Neuronal stem cell (in vitro differentiated cells): Measurements from ENCODE around the gene ZNF287.

Source experiments
- DNase-seq: peaks from one replicate; pipeline ENCODE4 v3.0.0-alpha.2; 2013; ENCODE audit warnings: low spot score
- H2AFZ ChIP-seq: one replicate; pipeline ENCODE4 v1.6.1; 2013; ENCODE audit warnings: mild to moderate bottlenecking, low read length, inconsistent platforms
- H2AK5ac ChIP-seq: 2 replicates; pipeline ENCODE4 v1.6.1; 2013; ENCODE audit warnings: low read depth, mild to moderate bottlenecking, inconsistent platforms, low read length, moderate library complexity, mixed read lengths
- H2BK120ac ChIP-seq: 2 replicates; pipeline ENCODE4 v1.6.1; 2013; ENCODE audit warnings: low read depth, mild to moderate bottlenecking, inconsistent platforms, low read length, moderate library complexity, mixed read lengths
- H2BK12ac ChIP-seq: one replicate; pipeline ENCODE4 v1.6.1; 2013; ENCODE audit warnings: low read length, inconsistent platforms
- H2BK15ac ChIP-seq: 2 replicates; pipeline ENCODE4 v1.6.1; 2013; ENCODE audit warnings: mild to moderate bottlenecking, low read length, inconsistent platforms, mixed read lengths
- H2BK5ac ChIP-seq: one replicate; pipeline ENCODE4 v1.6.1; 2013; ENCODE audit warnings: inconsistent platforms, mild to moderate bottlenecking, low read length, moderate library complexity
- H3K14ac ChIP-seq: one replicate; pipeline ENCODE4 v1.6.1; 2013; ENCODE audit warnings: low read length, inconsistent platforms
- H3K18ac ChIP-seq: 2 replicates; pipeline ENCODE4 v1.6.1; 2013; ENCODE audit warnings: low read length, inconsistent platforms
- H3K23ac ChIP-seq: 2 replicates; pipeline ENCODE4 v1.6.1; 2013; ENCODE audit warnings: low read depth, mild to moderate bottlenecking, mixed read lengths, low read length, inconsistent platforms; ENCODE audit not compliant: poor library complexity
- H3K27ac ChIP-seq: replicated peaks from 3 replicates; pipeline ENCODE4 v1.5.1; 2013; ENCODE audit warnings: low read length, inconsistent platforms
- H3K27me3 ChIP-seq, 3 experiments: 2 replicates each; pipeline ENCODE4 v1.6.1; 2013; ENCODE audit warnings: low read length in 3 of 3, mild to moderate bottlenecking in 2 of 3, inconsistent platforms in 1 of 3, low read depth in 1 of 3, mixed read lengths in 1 of 3, moderate library complexity in 1 of 3; ENCODE audit not compliant: control insufficient read depth in 3 of 3, insufficient read depth in 3 of 3
- H3K36me3 ChIP-seq, 2 donors: replicated peaks in 1 of 2; 2 replicates each; pipeline ENCODE4 v1.6.1; 2013; ENCODE audit warnings: low read length in 2 of 2; ENCODE audit not compliant: control insufficient read depth in 2 of 2, insufficient read depth in 2 of 2
- H3K4ac ChIP-seq: 2 replicates; pipeline ENCODE4 v1.6.1; 2013; ENCODE audit warnings: inconsistent platforms, mild to moderate bottlenecking, low read length, moderate library complexity
- H3K4me1 ChIP-seq, 2 donors: 1 replicate in 1 of 2; 2 replicates in 1 of 2; pipeline ENCODE4 v1.6.1; 2013; ENCODE audit warnings: low read length in 2 of 2, low read depth in 1 of 2; ENCODE audit not compliant: control insufficient read depth in 2 of 2, insufficient read depth in 1 of 2
- H3K4me2 ChIP-seq: one replicate; pipeline ENCODE4 v1.6.1; 2013; ENCODE audit warnings: mild to moderate bottlenecking, low read length, inconsistent platforms; ENCODE audit not compliant: insufficient read depth, poor library complexity, severe bottlenecking
- H3K4me3 ChIP-seq, 2 donors: 2 replicates each; pipeline ENCODE4 v1.5.1; 2013; ENCODE audit warnings: low read length in 2 of 2, mild to moderate bottlenecking in 2 of 2, inconsistent platforms in 1 of 2, moderate library complexity in 1 of 2
- H3K79me1 ChIP-seq: one replicate; pipeline ENCODE4 v1.6.1; 2013; ENCODE audit warnings: low read depth, mild to moderate bottlenecking, inconsistent platforms, low read length, moderate library complexity
- H3K9ac ChIP-seq: one replicate; pipeline ENCODE4 v1.6.1; 2013; ENCODE audit warnings: mild to moderate bottlenecking, low read depth, low read length, inconsistent platforms; ENCODE audit not compliant: poor library complexity
- H3K9me3 ChIP-seq, 2 donors: replicated peaks in 1 of 2; 2 replicates each; pipeline versions ENCODE3 to v1.6.1; 2013; ENCODE audit warnings: low read length in 2 of 2, mild to moderate bottlenecking in 2 of 2, inconsistent platforms in 1 of 2, low read depth in 1 of 2, mixed read lengths in 1 of 2, moderate library complexity in 1 of 2; ENCODE audit not compliant: control insufficient read depth in 2 of 2, insufficient read depth in 1 of 2
- H4K8ac ChIP-seq: one replicate; pipeline ENCODE4 v1.6.1; 2013; ENCODE audit warnings: low read depth, mild to moderate bottlenecking, inconsistent platforms, low read length, moderate library complexity
- H4K91ac ChIP-seq: one replicate; pipeline ENCODE4 v1.6.1; 2013; ENCODE audit warnings: low read length, low read depth, mild to moderate bottlenecking, inconsistent platforms; ENCODE audit not compliant: poor library complexity
- whole genome bisulfite sequencing, 2 donors: extraction: QIAGEN DNeasy Blood & Tissue Kit; methylation state at CpG; one replicate each; pipeline ENCODE4 v1.1.7; 2013; ENCODE audit warnings: missing lambda C conversion rate in 2 of 2, mixed read lengths in 1 of 2; ENCODE audit not compliant: insufficient read length in 2 of 2, insufficient replicate concordance in 1 of 2; ENCODE audit errors: extremely low coverage in 2 of 2; 5-methylcytosine and 5-hydroxymethylcytosine counted together

ZNF287 gene

DNA sequence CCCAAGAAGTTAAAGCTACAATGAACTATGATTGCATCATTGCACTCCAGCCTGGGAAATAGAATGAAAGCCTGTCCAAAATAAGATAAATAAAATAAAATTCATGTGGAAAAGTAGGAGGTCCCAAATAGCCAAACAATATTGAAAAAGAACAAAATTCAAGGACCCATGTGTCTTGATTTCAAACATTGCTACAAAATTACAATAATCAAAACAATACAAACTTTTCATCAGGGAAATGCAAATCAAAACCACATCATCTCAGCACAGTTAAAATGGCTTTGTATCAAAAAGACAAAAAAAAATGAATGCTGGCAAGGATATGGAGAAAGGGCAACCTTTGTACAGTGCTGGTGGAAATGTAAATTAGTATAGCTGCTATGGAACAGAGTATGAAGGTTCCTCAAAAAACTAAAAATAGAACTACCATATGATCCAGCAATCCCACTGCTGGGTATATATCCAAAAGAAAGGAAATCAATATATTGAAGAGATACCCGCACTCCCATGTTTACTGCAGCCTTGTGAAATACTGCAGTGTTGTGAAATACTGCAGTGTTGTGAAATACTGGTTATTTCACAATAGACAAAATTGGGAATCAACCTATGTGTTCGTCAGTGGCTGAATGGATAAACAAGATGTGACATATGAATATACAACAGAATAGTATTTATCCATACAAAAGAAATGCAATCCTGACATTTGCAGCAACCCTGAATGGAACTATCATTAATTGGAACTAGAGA, 24.5 kb upstream of the ZNF287 start:
- no peaks in the 10 kb centered on the region for H3K36me3 ChIP-seq
- no peak for DNase-seq
- no peaks in the 10 kb centered on the region for H3K79me1 ChIP-seq
- no peak overlapping the region for H3K4me2 ChIP-seq
- no CpG with 5 or more reads among the region's 2 CpGs for WGBS, 2 donors
- no peak overlapping the region for H3K4ac ChIP-seq
- no peak overlapping the region for H2BK12ac ChIP-seq
- no peak overlapping the region for H2BK120ac ChIP-seq
- no peak overlapping the region for H3K23ac ChIP-seq
- no peak overlapping the region for H3K9ac ChIP-seq
- H3K9me3 ChIP-seq = peaks cover 0 to 10% of the 10 kb centered on the region in 2 donors
- no peak overlapping the region for H2AK5ac ChIP-seq
- H4K8ac ChIP-seq = no peak overlapping the region
- H3K18ac ChIP-seq = no peak overlapping the region
- no peak overlapping the region for H3K4me3 ChIP-seq
- H2BK15ac ChIP-seq = no peak overlapping the region
- H3K14ac ChIP-seq = no peak overlapping the region
- H4K91ac ChIP-seq = no peak overlapping the region
- H3K27me3 ChIP-seq = peaks cover 0 to 4% (median 1%) of the 10 kb centered on the region in 3 experiments
- no peak overlapping the region for H2AFZ ChIP-seq
- no peak overlapping the region for H3K27ac ChIP-seq
- H2BK5ac ChIP-seq = no peak overlapping the region
- no peaks in the 10 kb centered on the region for H3K4me1 ChIP-seq

DNA sequence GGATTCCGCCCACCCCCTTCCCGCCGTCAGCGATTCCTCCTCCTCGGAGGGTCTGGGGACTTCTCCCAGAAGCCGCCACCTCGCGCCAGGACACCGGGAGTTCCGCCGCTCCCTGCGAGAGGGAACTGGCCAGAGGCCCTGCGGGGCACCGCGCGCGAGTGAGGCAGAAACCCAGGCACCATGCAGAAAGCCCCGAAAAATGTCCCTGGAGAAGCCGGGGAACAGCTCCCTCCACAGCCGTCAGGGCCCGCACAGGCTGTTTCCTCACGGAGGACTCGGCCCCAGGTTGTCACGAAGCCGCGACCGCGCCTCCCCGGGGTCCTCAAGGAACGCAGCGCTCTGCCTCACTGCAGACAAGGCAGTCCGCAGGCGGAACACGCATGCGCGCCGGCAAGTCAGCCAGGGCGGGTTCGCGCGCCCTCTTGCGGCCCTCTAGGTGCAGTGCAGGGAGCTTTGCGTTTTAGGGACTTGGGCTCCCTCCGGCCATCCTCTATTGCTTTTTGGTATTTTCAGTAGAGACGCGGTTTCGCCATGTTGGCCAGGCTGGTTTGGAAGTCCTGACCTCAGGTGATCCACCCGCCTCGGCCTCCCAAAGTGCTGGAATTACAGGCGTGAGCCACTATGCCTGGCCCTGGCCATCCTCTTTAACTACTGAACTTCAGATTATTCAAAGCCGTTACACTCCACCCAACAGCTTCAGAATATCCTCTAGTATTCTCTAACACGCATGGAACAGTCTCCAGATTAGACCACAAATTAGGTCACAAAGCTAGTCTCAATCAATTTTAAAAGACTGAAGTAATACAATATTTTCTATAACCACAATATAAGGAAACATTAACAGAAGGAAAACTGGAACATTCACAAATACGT, 20.3 kb upstream of the ZNF287 start:
- Histone ChIP-seq H2BK12ac (no peak overlapping the region), H4K91ac (no peak overlapping the region), H2AFZ (peak overlapping the region; percentile 100), H3K36me3 (no peaks in the 10 kb centered on the region), H3K4me1 (no peaks in the 10 kb centered on the region), H3K27me3 (peaks cover 0 to 24% (median 3%) of the 10 kb centered on the region in 3 experiments), H2BK120ac (peak overlapping the region; percentile 88), H4K8ac (no peak overlapping the region), H3K4me2 (peak overlapping the region; percentile 93), H3K9ac (peak overlapping the region; percentile 86), H3K14ac (peak overlapping the region; percentile 47), H2BK5ac (no peak overlapping the region), H3K9me3 (peaks cover 0 to 19% of the 10 kb centered on the region in 2 donors), H2AK5ac (no peak overlapping the region), H3K23ac (peak overlapping the region; percentile 60), H3K18ac (peak overlapping the region; percentile 93), H3K27ac (no peak overlapping the region), H3K4ac (no peak overlapping the region), H3K4me3 (peak overlapping the region; percentile 58 to 82), H2BK15ac (peak overlapping the region; percentile 38), H3K79me1 (no peaks in the 10 kb centered on the region)
- peak; percentile 91 for DNase-seq
- WGBS, 2 donors = no CpG with 5 or more reads among the region's 53 CpGs

DNA sequence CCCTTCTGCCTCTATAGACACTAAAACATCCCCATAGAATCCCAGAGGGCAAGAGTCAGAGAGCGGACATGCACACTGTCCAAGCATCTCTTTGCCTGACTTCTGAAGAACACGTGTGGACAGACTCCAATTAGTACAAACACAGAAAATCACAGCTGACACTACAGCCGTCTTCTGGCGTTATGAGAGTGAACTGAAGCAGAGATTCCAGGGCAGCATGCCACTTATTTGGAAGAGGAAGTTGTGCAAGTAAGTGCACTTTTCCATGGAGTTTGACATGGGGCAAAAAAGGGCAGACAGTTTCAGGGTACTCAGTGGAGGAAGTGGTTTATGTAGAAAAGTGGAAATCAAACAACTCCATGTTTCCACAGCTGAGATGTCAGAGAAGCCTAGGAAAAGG, 16.8 kb upstream of the ZNF287 start:
- H2AK5ac ChIP-seq = no peak overlapping the region
- peaks cover 0 to 19% of the 10 kb centered on the region in 2 donors for H3K9me3 ChIP-seq
- H2AFZ ChIP-seq = no peak overlapping the region
- no peak overlapping the region for H3K4me2 ChIP-seq
- no peak for DNase-seq
- H3K18ac ChIP-seq = no peak overlapping the region
- H3K27ac ChIP-seq = no peak overlapping the region
- H3K79me1 ChIP-seq = no peaks in the 10 kb centered on the region
- no peak overlapping the region for H4K8ac ChIP-seq
- no peak overlapping the region for H2BK5ac ChIP-seq
- H3K36me3 ChIP-seq = no peaks in the 10 kb centered on the region
- H3K4me3 ChIP-seq = no peak overlapping the region
- no peak overlapping the region for H3K9ac ChIP-seq
- H3K4ac ChIP-seq = no peak overlapping the region
- H2BK120ac ChIP-seq = no peak overlapping the region
- H2BK15ac ChIP-seq = no peak overlapping the region
- no peak overlapping the region for H2BK12ac ChIP-seq
- no peak overlapping the region for H4K91ac ChIP-seq
- H3K4me1 ChIP-seq = no peaks in the 10 kb centered on the region
- H3K27me3 ChIP-seq = peaks cover 0 to 24% (median 3%) of the 10 kb centered on the region in 3 experiments
- H3K23ac ChIP-seq = no peak overlapping the region
- no CpG with 5 or more reads among the region's 4 CpGs for WGBS, 2 donors
- H3K14ac ChIP-seq = no peak overlapping the region
